Measurements from ENCODE around the gene LPCAT4.

Gene LPCAT4

DNA sequence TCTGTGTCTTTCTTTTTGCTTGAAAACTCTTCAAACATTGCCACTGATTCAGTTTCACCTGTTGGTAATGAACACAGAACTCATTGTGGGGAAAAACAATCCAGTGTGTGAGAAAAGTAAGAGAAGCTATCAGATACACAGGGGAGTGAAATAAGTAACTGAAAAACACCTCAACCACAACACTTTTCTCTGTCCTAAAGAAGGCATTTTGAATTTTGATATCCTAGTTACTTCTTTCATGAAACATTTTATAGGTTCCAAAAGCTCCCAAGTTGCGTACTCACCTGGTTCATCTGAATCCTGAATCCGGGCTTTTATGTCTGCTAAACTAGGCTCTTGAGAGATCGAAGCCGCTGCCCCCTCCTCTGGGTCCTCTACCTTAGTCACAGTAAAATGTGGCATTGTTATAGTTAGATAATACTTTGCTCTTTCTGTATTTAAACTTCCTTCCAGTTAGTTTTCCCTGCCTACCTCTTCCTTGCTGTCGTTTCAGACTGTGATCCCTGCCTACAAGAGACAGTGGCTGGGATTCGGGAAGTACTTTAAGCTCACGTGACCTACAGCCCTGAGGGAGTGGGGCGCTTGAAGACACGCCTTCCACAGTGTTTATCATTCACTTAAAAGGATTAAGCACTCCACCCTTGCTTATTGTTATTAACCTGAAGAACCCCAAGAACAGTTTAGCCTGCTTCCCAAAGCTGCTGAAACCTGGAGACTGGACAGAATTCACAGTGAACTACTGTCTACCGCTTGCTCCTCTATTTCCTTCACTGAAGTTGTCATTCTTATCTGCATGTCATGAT, 48.5 kb downstream of the LPCAT4 start:
- TF ChIP-seq ESRRG (CRISPR knock-in tag; IDR thresholded peaks at IDR 0.05) (no peak), OSR1 (CRISPR knock-in tag; IDR thresholded peaks at IDR 0.05) (no peak), TOX (CRISPR knock-in tag; IDR thresholded peaks at IDR 0.05; ENCODE audit: borderline replicate concordance) (no peak), ZNF70 (CRISPR knock-in tag; IDR thresholded peaks at IDR 0.05) (no peak), ZFP30 (CRISPR knock-in tag; IDR thresholded peaks at IDR 0.05) (no peak), TCF4 (CRISPR knock-in tag; IDR thresholded peaks at IDR 0.05; ENCODE audit: borderline replicate concordance) (no peak), CSDC2 (CRISPR knock-in tag; IDR thresholded peaks at IDR 0.05) (no peak), ZNF8 (CRISPR knock-in tag; IDR thresholded peaks at IDR 0.05) (no peak), SNAI2 (CRISPR knock-in tag; IDR thresholded peaks at IDR 0.05) (no peak), ZFP3 (CRISPR knock-in tag; IDR thresholded peaks at IDR 0.05) (no peak), ZC3H10 (CRISPR knock-in tag; IDR thresholded peaks at IDR 0.05) (no peak)
- TF ChIP-seq, protein P1, sequence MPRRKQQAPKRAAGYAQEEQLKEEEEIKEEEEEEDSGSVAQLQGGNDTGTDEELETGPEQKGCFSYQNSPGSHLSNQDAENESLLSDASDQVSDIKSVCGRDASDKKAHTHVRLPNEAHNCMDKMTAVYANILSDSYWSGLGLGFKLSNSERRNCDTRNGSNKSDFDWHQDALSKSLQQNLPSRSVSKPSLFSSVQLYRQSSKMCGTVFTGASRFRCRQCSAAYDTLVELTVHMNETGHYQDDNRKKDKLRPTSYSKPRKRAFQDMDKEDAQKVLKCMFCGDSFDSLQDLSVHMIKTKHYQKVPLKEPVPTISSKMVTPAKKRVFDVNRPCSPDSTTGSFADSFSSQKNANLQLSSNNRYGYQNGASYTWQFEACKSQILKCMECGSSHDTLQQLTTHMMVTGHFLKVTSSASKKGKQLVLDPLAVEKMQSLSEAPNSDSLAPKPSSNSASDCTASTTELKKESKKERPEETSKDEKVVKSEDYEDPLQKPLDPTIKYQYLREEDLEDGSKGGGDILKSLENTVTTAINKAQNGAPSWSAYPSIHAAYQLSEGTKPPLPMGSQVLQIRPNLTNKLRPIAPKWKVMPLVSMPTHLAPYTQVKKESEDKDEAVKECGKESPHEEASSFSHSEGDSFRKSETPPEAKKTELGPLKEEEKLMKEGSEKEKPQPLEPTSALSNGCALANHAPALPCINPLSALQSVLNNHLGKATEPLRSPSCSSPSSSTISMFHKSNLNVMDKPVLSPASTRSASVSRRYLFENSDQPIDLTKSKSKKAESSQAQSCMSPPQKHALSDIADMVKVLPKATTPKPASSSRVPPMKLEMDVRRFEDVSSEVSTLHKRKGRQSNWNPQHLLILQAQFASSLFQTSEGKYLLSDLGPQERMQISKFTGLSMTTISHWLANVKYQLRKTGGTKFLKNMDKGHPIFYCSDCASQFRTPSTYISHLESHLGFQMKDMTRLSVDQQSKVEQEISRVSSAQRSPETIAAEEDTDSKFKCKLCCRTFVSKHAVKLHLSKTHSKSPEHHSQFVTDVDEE (CRISPR knock-in tag; IDR thresholded peaks at IDR 0.05), result no peak
- TF ChIP-seq, protein P2, sequence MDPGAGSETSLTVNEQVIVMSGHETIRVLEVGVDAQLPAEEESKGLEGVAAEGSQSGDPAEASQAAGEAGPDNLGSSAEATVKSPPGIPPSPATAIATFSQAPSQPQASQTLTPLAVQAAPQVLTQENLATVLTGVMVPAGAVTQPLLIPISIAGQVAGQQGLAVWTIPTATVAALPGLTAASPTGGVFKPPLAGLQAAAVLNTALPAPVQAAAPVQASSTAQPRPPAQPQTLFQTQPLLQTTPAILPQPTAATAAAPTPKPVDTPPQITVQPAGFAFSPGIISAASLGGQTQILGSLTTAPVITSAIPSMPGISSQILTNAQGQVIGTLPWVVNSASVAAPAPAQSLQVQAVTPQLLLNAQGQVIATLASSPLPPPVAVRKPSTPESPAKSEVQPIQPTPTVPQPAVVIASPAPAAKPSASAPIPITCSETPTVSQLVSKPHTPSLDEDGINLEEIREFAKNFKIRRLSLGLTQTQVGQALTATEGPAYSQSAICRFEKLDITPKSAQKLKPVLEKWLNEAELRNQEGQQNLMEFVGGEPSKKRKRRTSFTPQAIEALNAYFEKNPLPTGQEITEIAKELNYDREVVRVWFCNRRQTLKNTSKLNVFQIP (CRISPR knock-in tag; IDR thresholded peaks at IDR 0.05; ENCODE audit: borderline replicate concordance, low read depth), result no peak
- TF ChIP-seq, protein P3, sequence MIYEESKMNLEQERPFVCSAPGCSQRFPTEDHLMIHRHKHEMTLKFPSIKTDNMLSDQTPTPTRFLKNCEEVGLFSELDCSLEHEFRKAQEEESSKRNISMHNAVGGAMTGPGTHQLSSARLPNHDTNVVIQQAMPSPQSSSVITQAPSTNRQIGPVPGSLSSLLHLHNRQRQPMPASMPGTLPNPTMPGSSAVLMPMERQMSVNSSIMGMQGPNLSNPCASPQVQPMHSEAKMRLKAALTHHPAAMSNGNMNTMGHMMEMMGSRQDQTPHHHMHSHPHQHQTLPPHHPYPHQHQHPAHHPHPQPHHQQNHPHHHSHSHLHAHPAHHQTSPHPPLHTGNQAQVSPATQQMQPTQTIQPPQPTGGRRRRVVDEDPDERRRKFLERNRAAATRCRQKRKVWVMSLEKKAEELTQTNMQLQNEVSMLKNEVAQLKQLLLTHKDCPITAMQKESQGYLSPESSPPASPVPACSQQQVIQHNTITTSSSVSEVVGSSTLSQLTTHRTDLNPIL (CRISPR knock-in tag; IDR thresholded peaks at IDR 0.05; ENCODE audit: low read depth), result no peak
- no peak for ATAC-seq

DNA sequence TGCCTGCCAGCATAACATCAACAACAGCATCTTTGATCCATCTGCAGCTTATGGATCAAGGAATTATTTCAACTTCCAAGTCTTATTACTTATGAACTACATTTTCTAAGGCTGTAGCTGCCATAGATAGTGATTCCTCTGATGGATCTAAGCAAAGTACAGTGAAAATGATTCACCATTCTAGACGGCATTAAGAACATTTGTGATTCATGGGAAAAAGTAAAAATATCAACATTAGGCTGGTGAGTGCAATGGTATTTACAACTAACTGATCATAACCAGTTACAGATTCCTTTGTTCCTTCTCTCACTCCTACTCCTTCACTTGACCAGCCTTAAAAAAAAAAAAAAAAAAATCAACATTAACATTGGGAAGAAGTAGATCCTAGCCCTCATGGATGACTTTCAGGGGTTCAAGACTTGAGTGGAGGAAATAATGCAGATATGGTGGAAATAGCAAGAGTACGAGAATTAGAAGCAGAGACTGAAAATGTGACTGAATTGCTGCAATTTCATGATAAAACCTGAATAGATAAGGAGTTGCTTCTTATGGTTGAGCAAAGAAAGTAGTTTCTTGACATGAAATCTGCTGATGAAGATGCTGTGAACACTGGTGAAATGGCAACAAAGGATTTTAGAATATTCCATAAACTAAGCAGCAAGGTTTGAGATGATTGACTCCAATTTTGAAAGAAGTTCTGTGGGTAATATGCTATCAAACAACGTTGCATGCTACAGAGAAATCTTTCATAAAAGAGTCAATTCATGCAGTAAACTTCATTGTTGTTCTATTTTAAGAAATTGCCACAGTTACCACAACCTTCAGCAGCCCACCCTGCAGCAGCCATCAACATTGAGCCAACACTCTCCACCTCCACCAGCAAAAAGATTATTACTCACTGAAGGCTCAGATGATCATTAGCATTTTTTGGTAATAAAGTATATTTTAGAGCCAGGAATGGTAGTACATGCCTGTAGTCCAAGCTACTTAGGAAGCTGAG, 52.2 kb downstream of the LPCAT4 start:
- no peak for ATAC-seq
- no peak for TF ChIP-seq TOX (CRISPR knock-in tag; IDR thresholded peaks at IDR 0.05; ENCODE audit: borderline replicate concordance)
- TF ChIP-seq ZFP30 (CRISPR knock-in tag; IDR thresholded peaks at IDR 0.05), result no peak
- TF ChIP-seq ISL1 (CRISPR knock-in tag; IDR thresholded peaks at IDR 0.05), result no peak
- no peak for TF ChIP-seq RARB (CRISPR knock-in tag; IDR thresholded peaks at IDR 0.05)
- TF ChIP-seq, protein P1 (CRISPR knock-in tag; IDR thresholded peaks at IDR 0.05), result no peak
- TF ChIP-seq, protein P3 (CRISPR knock-in tag; IDR thresholded peaks at IDR 0.05; ENCODE audit: low read depth), result no peak
- no peak for TF ChIP-seq ZNF8 (CRISPR knock-in tag; IDR thresholded peaks at IDR 0.05)
- TF ChIP-seq, protein P4, sequence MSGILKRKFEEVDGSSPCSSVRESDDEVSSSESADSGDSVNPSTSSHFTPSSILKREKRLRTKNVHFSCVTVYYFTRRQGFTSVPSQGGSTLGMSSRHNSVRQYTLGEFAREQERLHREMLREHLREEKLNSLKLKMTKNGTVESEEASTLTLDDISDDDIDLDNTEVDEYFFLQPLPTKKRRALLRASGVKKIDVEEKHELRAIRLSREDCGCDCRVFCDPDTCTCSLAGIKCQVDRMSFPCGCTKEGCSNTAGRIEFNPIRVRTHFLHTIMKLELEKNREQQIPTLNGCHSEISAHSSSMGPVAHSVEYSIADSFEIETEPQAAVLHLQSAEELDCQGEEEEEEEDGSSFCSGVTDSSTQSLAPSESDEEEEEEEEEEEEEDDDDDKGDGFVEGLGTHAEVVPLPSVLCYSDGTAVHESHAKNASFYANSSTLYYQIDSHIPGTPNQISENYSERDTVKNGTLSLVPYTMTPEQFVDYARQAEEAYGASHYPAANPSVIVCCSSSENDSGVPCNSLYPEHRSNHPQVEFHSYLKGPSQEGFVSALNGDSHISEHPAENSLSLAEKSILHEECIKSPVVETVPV (CRISPR knock-in tag; IDR thresholded peaks at IDR 0.05), result no peak
- TF ChIP-seq CSDC2 (CRISPR knock-in tag; IDR thresholded peaks at IDR 0.05), result no peak
- TF ChIP-seq ESRRG (CRISPR knock-in tag; IDR thresholded peaks at IDR 0.05), result no peak
- no peak for TF ChIP-seq ARNTL (CRISPR knock-in tag; IDR thresholded peaks at IDR 0.05; ENCODE audit: borderline replicate concordance, low read depth)

All from SK-N-SH treated with all-trans-retinoic acid at 6 μM for 48 hours (cell line).